Astrocyte (in vitro differentiated cells and primary cell): ENCODE measurements around the gene ZNF280C. TPM values are rescaled to one million over a fixed set of nuclear protein-coding genes. Genes with fewer than 3 reads are reported as not detected.

Experiments
- DNase-seq: peaks from one replicate; pipeline ENCODE4 v3.0.0-alpha.2; 2010; ENCODE audit warnings: low read depth
- FAIRE-seq: peaks from 2 replicates; lab custom pipeline; 2011; peaks lifted over from hg19 to GRCh38; lab: Jason Lieb, UNC
- H2AFZ ChIP-seq: 2 replicates; pipeline ENCODE4 v1.6.0; 2012; ENCODE audit warnings: low read depth, low read length, inconsistent platforms
- H3K27ac ChIP-seq: 2 replicates; pipeline ENCODE4 v1.5.1; 2011; ENCODE audit warnings: low read depth, low read length, inconsistent platforms
- H3K27me3 ChIP-seq: 2 replicates; pipeline ENCODE4 v1.6.0; 2011; ENCODE audit warnings: low read length, inconsistent platforms; ENCODE audit not compliant: insufficient read depth
- H3K36me3 ChIP-seq: 2 replicates; pipeline ENCODE4 v1.5.1; 2011; ENCODE audit warnings: low read length, inconsistent platforms; ENCODE audit not compliant: insufficient read depth
- H3K4me1 ChIP-seq: 2 replicates; pipeline ENCODE4 v1.5.1; 2011; ENCODE audit warnings: low read length, inconsistent platforms; ENCODE audit not compliant: insufficient read depth
- H3K4me2 ChIP-seq: 2 replicates; pipeline ENCODE4 v1.6.0; 2012; ENCODE audit warnings: low read length, inconsistent platforms
- H3K4me3 ChIP-seq: 2 replicates; pipeline ENCODE4 v1.5.1; 2011; ENCODE audit warnings: low read depth, mild to moderate bottlenecking, low read length, inconsistent platforms; ENCODE audit not compliant: insufficient read depth
- H3K79me2 ChIP-seq: 2 replicates; pipeline ENCODE4 v1.6.0; 2012; ENCODE audit warnings: mild to moderate bottlenecking, low read length, inconsistent platforms; ENCODE audit not compliant: insufficient read depth
- H3K9ac ChIP-seq: 2 replicates; pipeline ENCODE4 v1.6.0; 2012; ENCODE audit warnings: mild to moderate bottlenecking, low read length, inconsistent platforms
- H3K9me3 ChIP-seq: 2 replicates; pipeline ENCODE4 v1.5.1; 2012; ENCODE audit warnings: low read depth, mild to moderate bottlenecking, low read length, inconsistent platforms; ENCODE audit not compliant: insufficient read depth
- H4K20me1 ChIP-seq: 2 replicates; pipeline ENCODE4 v1.6.0; 2012; ENCODE audit warnings: low read length, inconsistent platforms; ENCODE audit not compliant: insufficient read depth
- H3K27ac Mint-ChIP-seq: one replicate; pipeline ENCODE4 v1.8.0; 2021; ENCODE audit warnings: mild to moderate bottlenecking, mixed read lengths; ENCODE audit not compliant: unreplicated experiment
- H3K27me3 Mint-ChIP-seq: one replicate; pipeline ENCODE4 v1.8.0; 2021; ENCODE audit warnings: low read depth, mixed read lengths; ENCODE audit not compliant: unreplicated experiment
- H3K36me3 Mint-ChIP-seq: one replicate; pipeline ENCODE4 v1.8.0; 2021; ENCODE audit warnings: low read depth, mixed read lengths; ENCODE audit not compliant: unreplicated experiment
- H3K4me1 Mint-ChIP-seq: one replicate; pipeline ENCODE4 v1.8.0; 2021; ENCODE audit warnings: low read depth, mixed read lengths; ENCODE audit not compliant: unreplicated experiment
- H3K4me3 Mint-ChIP-seq: one replicate; pipeline ENCODE4 v1.8.0; 2021; ENCODE audit warnings: mild to moderate bottlenecking, moderate library complexity, mixed read lengths; ENCODE audit not compliant: unreplicated experiment
- H3K9me3 Mint-ChIP-seq: one replicate; pipeline ENCODE4 v1.8.0; 2021; ENCODE audit warnings: mild to moderate bottlenecking, mixed read lengths; ENCODE audit not compliant: unreplicated experiment
- EZH2 ChIP-seq: IDR thresholded peaks from 2 replicates; pipeline ENCODE4 v1.6.1; 2012; ENCODE audit warnings: mild to moderate bottlenecking, low read length, inconsistent platforms; ENCODE audit not compliant: insufficient read depth
- total RNA-seq: library from RNA; stranded (reverse); gene quantifications from 2 replicates; pipeline ENCODE4 v1.2.1, GENCODE V29; 2021
- TF ChIP-seq, protein P1 (sequence below): IDR thresholded peaks from 2 replicates; pipeline ENCODE4 v1.5.1; 2011; ENCODE audit warnings: low read depth, mild to moderate bottlenecking, inconsistent platforms, low read length, moderate library complexity; ENCODE audit not compliant: insufficient read depth

Gene ZNF280C
- total RNA-seq, 1 donor from 2014 or later = 7.8 TPM

DNA sequence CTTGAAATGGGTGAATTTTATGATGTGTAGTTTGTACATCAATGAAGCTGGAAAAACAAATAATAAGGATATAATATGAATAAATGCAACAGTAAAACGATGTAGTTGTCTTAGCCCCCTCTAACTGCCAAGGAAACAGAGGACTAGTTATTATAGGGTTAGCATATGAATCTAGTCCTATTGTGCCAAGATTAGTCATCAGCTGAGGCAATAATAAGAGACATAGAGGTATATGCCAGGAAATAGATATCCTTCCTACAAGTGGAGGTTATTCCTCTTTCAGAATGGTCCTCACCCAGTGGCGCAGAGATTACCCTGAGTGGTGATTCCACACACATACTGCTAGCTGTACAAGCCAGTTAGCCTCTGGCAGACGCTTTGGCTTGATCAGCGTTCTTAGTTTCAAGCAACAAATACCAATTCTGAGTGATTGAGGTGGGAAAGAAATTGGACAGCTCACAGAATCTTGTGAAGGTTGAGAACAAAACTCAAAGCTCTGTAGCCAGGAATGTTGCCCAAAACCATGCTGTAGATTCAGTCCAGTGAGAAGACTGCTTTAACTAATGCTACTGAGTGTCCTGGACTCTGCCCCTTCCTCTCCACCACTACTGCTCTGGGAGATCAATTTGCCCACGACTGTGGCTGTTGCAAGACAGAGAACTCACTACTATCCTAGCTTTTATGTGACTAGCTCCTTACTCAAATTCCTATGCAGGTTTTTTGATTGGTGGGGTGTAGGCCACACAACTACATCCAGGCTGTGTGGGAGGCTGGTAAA lies 27.0 kb upstream of the ZNF280C start:
- Mint-ChIP-seq H3K4me3 (no peak overlapping the region), H3K4me1 (peaks cover 3% of the 10 kb centered on the region), H3K27ac (no peak overlapping the region), H3K9me3 (no peaks in the 10 kb centered on the region), H3K36me3 (no peaks in the 10 kb centered on the region), H3K27me3 (no peaks in the 10 kb centered on the region)
- Histone ChIP-seq H3K36me3 (no peaks in the 10 kb centered on the region), H3K27ac (no peak overlapping the region), H3K79me2 (no peaks in the 10 kb centered on the region), H3K4me2 (no peak overlapping the region), H3K4me3 (no peak overlapping the region), H4K20me1 (no peaks in the 10 kb centered on the region), H2AFZ (no peak overlapping the region), H3K9ac (no peak overlapping the region), H3K4me1 (no peaks in the 10 kb centered on the region), H3K9me3 (no peaks in the 10 kb centered on the region), H3K27me3 (no peaks in the 10 kb centered on the region)
- FAIRE-seq = peak; percentile 92
- TF ChIP-seq, protein P1, sequence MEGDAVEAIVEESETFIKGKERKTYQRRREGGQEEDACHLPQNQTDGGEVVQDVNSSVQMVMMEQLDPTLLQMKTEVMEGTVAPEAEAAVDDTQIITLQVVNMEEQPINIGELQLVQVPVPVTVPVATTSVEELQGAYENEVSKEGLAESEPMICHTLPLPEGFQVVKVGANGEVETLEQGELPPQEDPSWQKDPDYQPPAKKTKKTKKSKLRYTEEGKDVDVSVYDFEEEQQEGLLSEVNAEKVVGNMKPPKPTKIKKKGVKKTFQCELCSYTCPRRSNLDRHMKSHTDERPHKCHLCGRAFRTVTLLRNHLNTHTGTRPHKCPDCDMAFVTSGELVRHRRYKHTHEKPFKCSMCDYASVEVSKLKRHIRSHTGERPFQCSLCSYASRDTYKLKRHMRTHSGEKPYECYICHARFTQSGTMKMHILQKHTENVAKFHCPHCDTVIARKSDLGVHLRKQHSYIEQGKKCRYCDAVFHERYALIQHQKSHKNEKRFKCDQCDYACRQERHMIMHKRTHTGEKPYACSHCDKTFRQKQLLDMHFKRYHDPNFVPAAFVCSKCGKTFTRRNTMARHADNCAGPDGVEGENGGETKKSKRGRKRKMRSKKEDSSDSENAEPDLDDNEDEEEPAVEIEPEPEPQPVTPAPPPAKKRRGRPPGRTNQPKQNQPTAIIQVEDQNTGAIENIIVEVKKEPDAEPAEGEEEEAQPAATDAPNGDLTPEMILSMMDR = no peak
- no peak for TF ChIP-seq EZH2
- no peak for DNase-seq

DNA sequence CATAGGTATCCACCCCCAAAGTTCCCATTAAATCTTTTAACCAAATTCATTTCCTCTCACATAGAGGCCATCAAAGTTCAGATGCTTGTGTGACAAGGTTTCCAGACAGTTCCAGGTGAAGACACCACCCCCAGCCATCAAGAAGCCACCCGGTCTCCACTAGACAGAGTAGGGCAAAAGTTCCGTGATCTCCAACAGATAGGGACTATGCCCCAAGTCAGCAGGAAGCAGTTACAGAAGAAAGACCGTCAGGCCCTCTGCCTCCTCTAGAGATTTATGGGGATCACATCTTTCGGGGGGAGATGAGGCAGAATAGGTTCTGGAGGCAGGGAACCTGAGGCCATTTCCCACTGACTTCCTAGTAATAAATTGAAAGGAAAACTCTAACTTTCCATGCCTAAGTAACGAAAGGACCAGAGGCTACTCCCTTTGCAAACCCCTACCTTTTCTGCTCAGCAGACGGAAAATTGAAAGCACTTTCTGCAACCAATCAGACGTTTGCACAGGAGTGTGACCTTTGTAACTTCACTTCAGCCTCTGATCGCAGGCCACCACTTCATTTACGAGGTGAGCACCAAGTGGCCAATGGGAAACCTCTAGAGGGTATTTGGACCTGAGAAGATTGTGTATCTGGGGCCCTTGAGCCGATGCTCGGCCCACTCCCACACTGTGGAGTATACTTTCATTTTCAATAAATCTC lies 18.5 kb upstream of the ZNF280C start:
- Mint-ChIP-seq H3K27me3 (no peaks in the 10 kb centered on the region), H3K9me3 (no peaks in the 10 kb centered on the region), H3K27ac (no peak overlapping the region), H3K4me3 (no peak overlapping the region), H3K4me1 (no peaks in the 10 kb centered on the region), H3K36me3 (no peaks in the 10 kb centered on the region)
- H3K9me3 ChIP-seq = no peaks in the 10 kb centered on the region
- H3K4me3 ChIP-seq = no peak overlapping the region
- no peak overlapping the region for H3K4me2 ChIP-seq
- H3K27ac ChIP-seq = no peak overlapping the region
- H3K27me3 ChIP-seq = no peaks in the 10 kb centered on the region
- FAIRE-seq (no peak), DNase-seq (no peak)
- H3K36me3 ChIP-seq = no peaks in the 10 kb centered on the region
- no peaks in the 10 kb centered on the region for H3K4me1 ChIP-seq
- no peak overlapping the region for H3K9ac ChIP-seq
- no peak overlapping the region for H2AFZ ChIP-seq
- no peaks in the 10 kb centered on the region for H4K20me1 ChIP-seq
- H3K79me2 ChIP-seq = no peaks in the 10 kb centered on the region
- TF ChIP-seq, protein P1 = no peak
- no peak for TF ChIP-seq EZH2
